ENCODE data around the gene DDI1. TPM values are rescaled to one million over a fixed set of nuclear protein-coding genes. Genes with fewer than 3 reads are reported as not detected.

Gene DDI1
- total and polyA plus RNA-seq, 12 donors = 0.08 TPM; not detected in 11

DNA sequence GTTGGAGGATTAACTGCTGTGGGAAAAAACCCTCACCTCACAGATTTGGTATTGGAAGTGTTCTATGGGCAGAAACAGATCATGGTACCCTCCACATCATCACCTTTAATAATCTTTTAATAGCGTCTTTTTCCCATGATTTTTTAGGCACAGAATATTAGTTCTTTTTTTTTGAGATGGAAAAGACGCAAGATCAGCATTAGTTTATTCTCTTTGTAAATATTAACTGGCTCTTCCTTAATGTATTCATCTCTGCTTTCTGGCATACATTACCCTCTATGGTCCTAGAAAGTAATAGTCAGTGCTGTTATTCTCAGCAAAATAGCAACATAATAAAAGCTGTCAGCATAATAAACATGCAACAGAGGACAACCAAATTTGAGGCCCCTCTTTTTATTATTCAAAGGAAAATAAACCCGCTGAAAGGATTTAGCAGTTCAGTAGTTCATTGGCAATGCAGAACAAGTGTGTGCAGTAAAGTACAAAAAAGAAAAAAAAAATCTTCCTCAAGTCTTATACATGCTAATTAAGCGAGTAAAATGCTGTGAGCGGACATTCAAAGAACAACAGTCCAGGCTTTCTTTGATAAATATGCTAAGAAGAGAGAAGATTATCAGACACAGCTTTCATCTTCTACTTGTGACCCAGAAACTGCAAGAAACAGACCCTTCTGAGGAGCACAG, 37.5 kb upstream of the DDI1 start:
- WGBS, 4 donors = 92 to 96% (median 95%) methylated on average over 5 of the region's 5 CpGs
- intact Hi-C loops (cut with DNase I) = no loop called here
- no peaks in the 10 kb centered on the region for H3K27me3 ChIP-seq

GRCh38 chr11:104000798-104001197, 35.6 kb upstream of the DDI1 start:
- no peak overlapping the region for H3K4me3 ChIP-seq
- H3K27me3 ChIP-seq = no peaks in the 10 kb centered on the region
- no peak for DNase-seq
- H3K36me3 ChIP-seq (replicated peaks in 1 of 2) = peaks cover 0 to under 1% of the 10 kb centered on the region in 2 donors
- no peak overlapping the region for H3K27ac ChIP-seq
- no peak for TF ChIP-seq POLR2A (IDR thresholded peaks at IDR 0.05)
- TF ChIP-seq, protein P1, sequence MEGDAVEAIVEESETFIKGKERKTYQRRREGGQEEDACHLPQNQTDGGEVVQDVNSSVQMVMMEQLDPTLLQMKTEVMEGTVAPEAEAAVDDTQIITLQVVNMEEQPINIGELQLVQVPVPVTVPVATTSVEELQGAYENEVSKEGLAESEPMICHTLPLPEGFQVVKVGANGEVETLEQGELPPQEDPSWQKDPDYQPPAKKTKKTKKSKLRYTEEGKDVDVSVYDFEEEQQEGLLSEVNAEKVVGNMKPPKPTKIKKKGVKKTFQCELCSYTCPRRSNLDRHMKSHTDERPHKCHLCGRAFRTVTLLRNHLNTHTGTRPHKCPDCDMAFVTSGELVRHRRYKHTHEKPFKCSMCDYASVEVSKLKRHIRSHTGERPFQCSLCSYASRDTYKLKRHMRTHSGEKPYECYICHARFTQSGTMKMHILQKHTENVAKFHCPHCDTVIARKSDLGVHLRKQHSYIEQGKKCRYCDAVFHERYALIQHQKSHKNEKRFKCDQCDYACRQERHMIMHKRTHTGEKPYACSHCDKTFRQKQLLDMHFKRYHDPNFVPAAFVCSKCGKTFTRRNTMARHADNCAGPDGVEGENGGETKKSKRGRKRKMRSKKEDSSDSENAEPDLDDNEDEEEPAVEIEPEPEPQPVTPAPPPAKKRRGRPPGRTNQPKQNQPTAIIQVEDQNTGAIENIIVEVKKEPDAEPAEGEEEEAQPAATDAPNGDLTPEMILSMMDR (IDR thresholded peaks at IDR 0.05) = no peak
- H3K9me3 ChIP-seq (replicated peaks in 1 of 3) = no peaks in the 10 kb centered on the region
- peaks cover 0 to 17% of the 10 kb centered on the region in 2 donors for H3K4me1 ChIP-seq (replicated peaks in 1 of 2)
- WGBS, 4 donors = 75 to 83% (median 77%) methylated on average over 5 of the region's 5 CpGs
- intact Hi-C loops (cut with DNase I) = no loop called here

More for the DNA sequence above, 37.5 kb upstream of the DDI1 start:
- DNase-seq = no peak
- TF ChIP-seq, protein P1 (IDR thresholded peaks at IDR 0.05) = no peak
- no peak for TF ChIP-seq POLR2A (IDR thresholded peaks at IDR 0.05)
- Histone ChIP-seq H3K4me3 (no peak overlapping the region), H3K4me1 (replicated peaks in 1 of 2) (peaks cover 0 to 7% of the 10 kb centered on the region in 2 donors), H3K36me3 (replicated peaks in 1 of 2) (peaks cover 0 to 6% of the 10 kb centered on the region in 2 donors), H3K9me3 (replicated peaks in 1 of 3) (no peaks in the 10 kb centered on the region), H3K27ac (no peak overlapping the region)

- no peak overlapping the region for H3K27ac ChIP-seq
- no peaks in the 10 kb centered on the region for H3K27me3 ChIP-seq
- DNase-seq = no peak
- H3K4me1 ChIP-seq (replicated peaks in 1 of 2) = peaks cover 0 to 18% of the 10 kb centered on the region in 2 donors
- WGBS, 4 donors = 84 to 100% (median 88%) methylated on average over 3 of the region's 3 CpGs
- no peak overlapping the region for H3K4me3 ChIP-seq
- no peaks in the 10 kb centered on the region for H3K9me3 ChIP-seq (replicated peaks in 1 of 3)
- H3K36me3 ChIP-seq (replicated peaks in 1 of 2) = no peaks in the 10 kb centered on the region
- TF ChIP-seq, protein P1 (IDR thresholded peaks at IDR 0.05) = no peak
- TF ChIP-seq POLR2A (IDR thresholded peaks at IDR 0.05) = no peak
- intact Hi-C loops (cut with DNase I) = no loop called here
These were observed 34.8 kb upstream of the DDI1 start for GRCh38 chr11:104001561-104002056.

DNA sequence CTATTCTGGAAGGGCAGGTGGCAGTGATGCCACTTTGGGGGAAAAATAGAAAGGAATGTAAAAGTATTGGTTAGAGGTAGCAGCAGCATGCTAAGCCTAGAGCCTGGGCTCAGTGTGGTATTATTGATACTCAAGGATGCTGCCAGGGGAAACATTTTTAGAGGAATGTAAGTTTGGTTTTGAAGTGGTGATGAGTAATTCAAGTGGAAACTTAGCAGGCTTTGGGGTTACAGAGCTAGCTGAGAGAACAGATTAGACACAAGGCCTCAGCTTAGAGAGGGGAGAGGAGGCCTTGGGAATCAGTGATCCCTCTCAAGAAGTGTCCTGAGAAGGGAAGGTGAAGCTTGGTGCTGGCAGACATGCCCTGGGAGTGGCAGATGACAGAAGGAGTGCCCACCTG, 32.9 kb upstream of the DDI1 start:
- Histone ChIP-seq H3K27me3 (no peaks in the 10 kb centered on the region), H3K27ac (peak overlapping the region in 1 of 5 donors; percentile 45), H3K4me1 (replicated peaks in 1 of 2) (peaks cover 0 to 18% of the 10 kb centered on the region in 2 donors), H3K36me3 (replicated peaks in 1 of 2) (no peaks in the 10 kb centered on the region), H3K4me3 (no peak overlapping the region), H3K9me3 (replicated peaks in 1 of 3) (no peaks in the 10 kb centered on the region)
- intact Hi-C loops (cut with DNase I) = no loop called here
- TF ChIP-seq, protein P1 (IDR thresholded peaks at IDR 0.05) = no peak
- no peak for TF ChIP-seq POLR2A (IDR thresholded peaks at IDR 0.05)
- no peak for DNase-seq

All from adrenal gland (tissue), 12 donors.